Measurements from ENCODE around the gene PPP2R5C.
"Not testable (repeated sequence)": the region's sequence is repeated elsewhere in the genome, so short reads cannot be mapped to it uniquely, and the experiment has no call there.

The PPP2R5C gene

DNA sequence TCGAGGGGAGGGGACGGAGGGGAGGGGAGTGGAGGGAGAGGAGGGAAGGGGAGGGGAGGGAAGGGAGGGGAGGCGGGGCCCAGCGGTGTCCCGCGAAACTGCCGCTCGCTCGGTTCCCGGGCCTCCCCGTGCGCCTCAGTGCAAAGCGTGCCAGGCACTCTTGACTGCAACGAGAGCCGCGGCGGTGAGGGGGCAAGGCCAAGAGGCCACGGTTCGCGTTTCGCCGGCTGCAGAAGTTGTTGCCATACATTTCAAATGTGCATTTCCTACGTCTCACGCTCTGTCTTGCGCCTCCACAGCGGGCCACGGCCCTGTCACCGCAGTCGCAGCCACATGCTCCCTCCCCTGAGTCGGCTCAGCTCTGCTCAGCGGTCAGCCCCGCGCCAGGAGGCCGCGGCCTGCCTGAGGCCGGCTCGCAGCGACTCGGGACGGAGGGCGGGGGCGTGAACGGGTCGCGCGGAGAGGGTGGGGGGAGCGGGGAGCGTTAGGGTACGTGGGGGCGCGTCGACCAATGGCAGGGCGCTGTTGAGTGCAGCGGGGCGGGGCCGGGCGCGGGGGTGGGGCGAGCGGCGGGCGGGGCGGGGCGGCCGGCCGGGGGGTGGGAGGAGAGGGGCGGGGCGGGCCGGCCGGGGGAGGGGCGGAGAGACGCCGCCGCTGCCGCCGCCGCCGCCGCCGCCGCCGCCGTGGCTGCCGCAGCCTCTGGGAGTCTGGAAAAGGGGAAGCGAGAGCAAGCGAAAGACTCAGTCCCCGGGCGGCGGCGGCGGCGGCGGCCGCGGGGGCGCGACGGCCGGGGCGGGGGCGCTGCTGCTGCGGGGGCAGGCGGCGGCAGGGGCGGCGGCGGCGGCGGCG lies at the start of gene PPP2R5C:
Gene PPP2R5C (plus strand): TSS at position 678 of the 849 bp plus-strand sequence. CDS start 185 bp downstream, outside the sequence.
- DNase-seq = peak; percentile 87

GRCh38 chr14:101711857-101712233 lies 49.7 kb upstream of the PPP2R5C start:
- DNase-seq = not testable (repeated sequence)

GRCh38 chr14:101712341-101712740 lies 49.2 kb upstream of the PPP2R5C start:
- not testable (repeated sequence) for DNase-seq

GRCh38 chr14:101713091-101713490 lies 48.4 kb upstream of the PPP2R5C start:
- not testable (repeated sequence) for DNase-seq

DNA sequence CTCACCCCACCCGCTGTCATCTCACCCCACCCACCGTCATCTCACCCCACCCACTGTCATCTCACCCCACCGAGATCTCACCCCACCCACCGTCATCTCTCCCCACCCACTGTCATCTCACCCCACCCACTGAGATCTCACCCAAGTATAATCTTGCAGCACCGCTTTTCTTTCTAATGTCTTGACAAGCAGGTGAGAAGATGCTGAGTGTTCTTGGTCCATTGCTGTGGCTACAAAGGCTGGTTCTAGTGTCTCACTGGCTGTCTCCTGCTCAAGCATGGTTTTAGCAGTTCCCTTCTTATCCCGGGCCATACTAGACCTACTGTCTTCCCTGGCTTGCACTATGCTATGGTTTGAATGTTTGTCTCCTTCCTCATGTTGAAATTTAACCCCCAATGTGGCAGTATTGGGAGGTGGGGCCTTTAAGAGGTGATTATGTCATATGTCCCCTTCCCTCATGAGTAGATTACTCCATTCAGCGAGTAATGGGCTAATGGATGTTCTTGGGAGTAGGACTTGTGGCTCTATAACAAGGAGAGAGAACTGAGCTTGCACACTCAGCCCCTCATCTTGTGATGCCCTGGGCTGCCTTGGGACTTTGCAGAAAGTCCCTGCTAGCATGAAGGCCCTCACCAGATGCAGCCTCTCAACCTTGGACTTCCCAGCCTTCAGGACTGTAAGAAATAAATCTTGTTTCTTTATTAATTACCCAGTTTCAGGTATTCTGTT lies 47.7 kb upstream of the PPP2R5C start:
- no peak for DNase-seq

GRCh38 chr14:101714394-101714793 lies 47.1 kb upstream of the PPP2R5C start:
- no peak for DNase-seq

DNA sequence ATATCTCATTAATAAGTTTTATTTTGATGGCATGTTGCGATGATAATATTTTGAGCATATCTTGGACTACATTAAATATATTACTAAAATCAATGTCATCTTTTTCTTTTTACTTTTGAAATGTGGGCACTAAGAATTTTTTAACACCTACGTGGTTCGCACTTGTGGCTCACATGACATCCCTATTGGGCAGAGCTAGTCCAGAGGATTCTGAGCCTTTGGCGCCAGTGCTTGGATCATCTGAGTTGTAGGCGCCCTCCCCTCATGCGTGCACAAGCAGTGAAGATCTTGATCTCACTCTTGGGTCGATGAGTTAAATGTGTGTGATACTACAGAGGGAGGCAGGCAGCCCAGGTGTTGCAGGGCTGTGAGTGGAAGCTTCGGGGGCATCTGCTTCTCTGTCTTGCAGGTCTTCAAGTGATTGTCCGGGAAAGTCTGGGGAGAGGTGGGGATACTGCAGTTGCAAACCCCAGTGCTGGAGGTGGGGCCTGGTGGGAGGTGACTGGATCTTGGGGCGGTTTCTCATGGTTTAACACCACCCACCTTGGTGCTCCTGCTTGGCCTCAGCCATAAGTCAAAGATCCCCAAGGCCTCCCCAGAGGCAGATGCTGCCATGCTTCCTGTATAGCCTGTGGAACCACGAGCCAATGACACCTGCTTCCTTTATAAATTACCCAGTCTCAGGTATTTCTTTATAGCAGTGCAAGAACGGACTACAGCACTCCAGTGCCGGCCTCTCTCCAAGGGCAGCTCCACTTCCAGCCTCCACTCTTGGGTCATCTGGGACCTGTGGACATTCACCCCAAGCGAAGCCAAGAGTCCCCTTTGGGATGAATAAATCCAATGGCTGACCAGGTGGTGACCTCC lies 46.1 kb upstream of the PPP2R5C start:
- DNase-seq = no peak

DNA sequence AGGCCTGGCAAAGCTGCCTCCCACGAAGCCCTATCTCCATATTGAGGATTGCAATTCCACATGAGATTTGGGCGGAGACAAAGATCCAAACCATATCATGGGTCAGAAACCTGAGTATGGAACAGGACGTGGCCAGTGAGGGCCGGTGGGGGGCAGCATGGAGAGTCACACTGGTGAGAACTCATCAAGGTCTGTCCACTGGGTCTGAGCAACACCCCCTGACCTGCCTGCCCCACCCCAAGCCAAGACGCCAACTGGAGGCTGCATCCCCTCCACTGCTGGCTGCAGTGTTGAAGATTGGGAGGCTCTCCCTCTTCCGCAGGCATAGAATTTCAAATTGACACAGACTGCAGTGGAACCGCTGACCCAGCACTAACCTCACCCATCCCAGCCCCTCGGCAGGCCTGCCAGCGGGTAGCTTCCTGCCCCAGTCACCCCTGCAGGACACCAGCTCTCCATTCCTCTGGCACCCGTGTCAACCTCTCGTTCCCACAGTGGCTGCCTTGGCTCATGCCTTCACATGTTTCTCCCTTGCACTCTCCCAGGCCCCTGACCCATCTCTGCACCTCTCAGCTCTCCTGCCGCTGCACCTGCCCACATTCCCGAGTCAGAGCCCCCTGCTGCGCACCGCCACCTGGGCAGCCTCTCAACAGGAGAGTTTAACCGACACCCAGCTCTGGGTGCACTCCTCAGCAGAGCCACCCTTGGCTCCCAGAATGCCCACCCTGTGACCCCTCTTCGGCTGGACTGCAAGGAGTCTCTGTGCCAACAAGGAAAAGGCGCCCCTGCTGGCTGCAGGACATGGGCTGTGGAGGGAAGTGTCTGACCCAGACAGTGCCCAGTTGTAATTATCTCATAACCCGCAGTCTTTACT lies 45.2 kb upstream of the PPP2R5C start:
- no peak for DNase-seq

- DNase-seq = no peak
Observed at GRCh38 chr14:101716956-101717662, 44.4 kb upstream of the PPP2R5C start.

- DNase-seq = no peak
Observed at GRCh38 chr14:101717663-101718490, 43.6 kb upstream of the PPP2R5C start.

DNA sequence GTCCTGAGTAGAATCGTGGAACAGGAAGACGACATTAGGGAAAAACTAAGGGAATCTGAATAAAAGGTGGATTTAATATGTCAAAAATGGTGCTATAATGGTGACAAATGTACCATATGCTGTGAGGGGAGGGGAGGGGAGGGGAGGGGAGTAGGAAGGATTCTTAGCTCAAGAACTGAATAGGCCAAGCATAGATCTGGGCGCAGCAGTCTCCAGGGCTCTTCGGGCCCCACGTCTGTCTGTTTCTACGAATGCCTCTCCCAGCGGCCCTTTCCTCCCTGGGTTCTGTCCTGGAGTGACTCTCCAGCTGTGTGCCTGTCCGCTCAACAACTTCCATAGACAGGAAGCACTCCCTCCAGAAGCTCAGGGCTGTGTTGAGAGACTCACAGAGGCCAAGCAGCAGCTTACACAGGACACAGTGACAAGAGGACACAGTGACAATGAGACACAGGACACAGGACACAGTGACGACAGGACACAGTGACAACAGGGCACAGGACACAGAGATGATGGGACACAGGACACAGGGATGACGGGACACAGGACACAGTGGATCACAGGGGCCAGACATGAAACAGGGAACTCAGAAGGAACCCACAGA lies 42.4 kb upstream of the PPP2R5C start:
- no peak for DNase-seq

DNA sequence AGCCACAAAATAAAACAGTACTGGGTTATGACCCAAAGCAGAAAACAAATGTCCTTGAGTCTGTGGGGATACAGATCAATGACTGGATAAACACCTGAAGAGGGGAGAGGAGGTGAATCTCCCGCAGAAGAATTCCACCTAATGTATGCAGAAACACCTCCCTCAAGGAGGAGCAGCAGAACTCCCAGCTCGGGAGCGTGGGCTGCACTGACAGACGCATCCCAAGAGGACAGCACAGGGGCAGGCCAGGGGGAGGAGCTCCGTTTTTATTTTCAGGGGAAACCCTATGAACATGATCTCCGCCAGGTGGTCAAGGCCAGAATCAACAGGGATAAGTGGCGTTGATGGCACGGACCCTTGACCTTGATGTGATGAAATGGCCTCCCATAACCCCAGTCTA lies 41.8 kb upstream of the PPP2R5C start:
- no peak for DNase-seq

DNA sequence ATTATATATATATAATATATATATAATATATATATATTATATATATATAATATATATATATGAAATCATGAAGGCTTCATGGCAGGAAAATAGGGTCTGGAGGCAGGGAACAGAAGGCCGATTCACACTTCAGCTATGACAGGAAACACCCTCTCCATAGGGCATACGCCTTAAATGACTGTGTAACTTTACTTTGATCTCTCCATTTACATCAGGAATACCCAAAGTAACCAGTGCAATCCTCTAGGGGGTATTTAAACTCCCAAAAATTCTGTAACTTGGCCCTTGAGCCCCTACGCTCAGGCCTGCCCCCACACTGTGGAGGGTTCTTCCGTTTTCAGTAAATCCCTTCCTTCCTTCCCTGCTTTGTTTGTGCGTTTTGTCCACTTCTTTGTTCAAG lies 40.4 kb upstream of the PPP2R5C start:
- DNase-seq = no peak

GRCh38 chr14:101721951-101722661 lies 39.4 kb upstream of the PPP2R5C start:
- DNase-seq = no peak

GRCh38 chr14:101723061-101723595 lies 38.4 kb upstream of the PPP2R5C start:
- DNase-seq = no peak

DNA sequence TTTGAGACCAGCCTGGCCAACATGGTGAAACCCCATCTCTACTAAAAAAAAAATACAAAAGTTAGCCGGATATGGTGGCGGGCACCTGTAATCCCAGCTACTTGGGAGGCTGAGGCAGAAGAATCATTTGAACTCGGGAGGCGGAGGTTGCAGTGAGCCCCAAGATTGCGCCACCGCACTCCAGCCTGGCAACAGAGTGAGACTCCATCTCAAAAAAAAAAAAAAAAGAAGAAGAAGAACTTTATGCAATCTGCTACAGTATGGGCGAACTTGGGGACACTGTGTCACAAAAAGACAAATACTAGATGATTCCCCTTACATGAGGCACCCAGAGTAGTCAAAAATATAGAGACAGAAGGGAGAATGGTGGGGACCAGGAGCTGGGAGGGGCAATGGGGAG lies 35.9 kb upstream of the PPP2R5C start:
- DNase-seq = not testable (repeated sequence)

- DNase-seq = no peak
Observed at GRCh38 chr14:101726295-101726953, 35.1 kb upstream of the PPP2R5C start.

GRCh38 chr14:101726954-101727302 lies 34.6 kb upstream of the PPP2R5C start:
- DNase-seq = no peak

All from COR-L47 (cell line).